Lung (tissue), 12 donors: ENCODE data around the gene TCFL5. TPM values are rescaled to one million over a fixed set of nuclear protein-coding genes. Genes with fewer than 3 reads are reported as not detected.

Experiments used
- ATAC-seq: fragments of 200-7000 bp; cut with Tn5 transposase; one replicate; pipeline ENCODE4 v1.9.1; 2020; ENCODE audit warnings: moderate number of reproducible peaks; ENCODE audit not compliant: insufficient read depth, low FRiP score
- DNase-seq, 3 donors: peaks; one replicate each; pipeline ENCODE4 v3.0.0-alpha.2; 2013 to 2017
- H3K27ac ChIP-seq, 2 donors: one replicate each; pipeline ENCODE4 v1.5.1; 2013; ENCODE audit warnings: mild to moderate bottlenecking in 2 of 2, moderate library complexity in 2 of 2, control low read depth in 1 of 2, inconsistent platforms in 1 of 2, low read depth in 1 of 2, low read length in 1 of 2
- H3K27me3 ChIP-seq, 3 donors: one replicate each; pipeline ENCODE4 v1.5.1; 2013; ENCODE audit warnings: low read length in 2 of 3; ENCODE audit not compliant: control insufficient read depth in 3 of 3, insufficient read depth in 3 of 3
- H3K36me3 ChIP-seq, 4 donors: one replicate each; pipeline ENCODE4 v1.5.1; 2013; ENCODE audit warnings: low read length in 4 of 4, mild to moderate bottlenecking in 1 of 4, moderate library complexity in 1 of 4; ENCODE audit not compliant: control insufficient read depth in 4 of 4, insufficient read depth in 4 of 4
- H3K4me1 ChIP-seq, 5 donors: one replicate each; pipeline ENCODE4 v1.5.1; 2013; ENCODE audit warnings: low read length in 5 of 5, mild to moderate bottlenecking in 2 of 5, moderate library complexity in 1 of 5; ENCODE audit not compliant: control insufficient read depth in 5 of 5, insufficient read depth in 5 of 5
- H3K4me3 ChIP-seq: one replicate; pipeline ENCODE4 v1.5.1; 2013; ENCODE audit warnings: mild to moderate bottlenecking, control low read depth, moderate library complexity
- H3K9ac ChIP-seq, 2 donors: one replicate each; pipeline ENCODE4 v1.5.1; 2013; ENCODE audit warnings: low read length in 2 of 2, control low read depth in 1 of 2; ENCODE audit not compliant: insufficient read depth in 1 of 2
- H3K9me3 ChIP-seq, 4 donors: one replicate each; pipeline ENCODE4 v1.5.1; 2013; ENCODE audit warnings: low read length in 3 of 4, mild to moderate bottlenecking in 1 of 4, moderate library complexity in 1 of 4; ENCODE audit not compliant: control insufficient read depth in 4 of 4, insufficient read depth in 3 of 4
- WGBS, 2 donors: extraction: QIAGEN DNeasy Blood & Tissue Kit; methylation state at CpG; one replicate each; pipeline ENCODE4 v1.1.7; 2013; 5-methylcytosine and 5-hydroxymethylcytosine counted together
- polyA plus RNA-seq, 2 donors: library from polyadenylated mRNA; stranded (reverse); fragments of 200-250 nt; gene quantifications; one replicate each; pipeline ENCODE4 v1.2.1, GENCODE V29; 2013
- total RNA-seq, 2 donors: library from RNA; depleted of rRNA in 1 of 2; stranded (reverse); fragments of >200 nt in 1 of 2; gene quantifications; one replicate each; pipeline ENCODE4 v1.2.1, GENCODE V29; 2014 to 2021
- TF ChIP-seq, protein P1 (sequence below): IDR thresholded peaks from 2 replicates; pipeline ENCODE4 v1.5.1; 2012; ENCODE audit warnings: mild to moderate bottlenecking; ENCODE audit errors: control extremely low read depth, extremely low read depth
- donor health status: control.
- donor health status: control.
- donor health status: Bipolar disorder and iron deficiency.
- donor health status: healthy.
- donor health status: DM: yes; HTN: yes; CAD: no.

The TCFL5 gene
- total and polyA plus RNA-seq, 4 donors: 3.8 to 8.6 (median 6.1) TPM

DNA sequence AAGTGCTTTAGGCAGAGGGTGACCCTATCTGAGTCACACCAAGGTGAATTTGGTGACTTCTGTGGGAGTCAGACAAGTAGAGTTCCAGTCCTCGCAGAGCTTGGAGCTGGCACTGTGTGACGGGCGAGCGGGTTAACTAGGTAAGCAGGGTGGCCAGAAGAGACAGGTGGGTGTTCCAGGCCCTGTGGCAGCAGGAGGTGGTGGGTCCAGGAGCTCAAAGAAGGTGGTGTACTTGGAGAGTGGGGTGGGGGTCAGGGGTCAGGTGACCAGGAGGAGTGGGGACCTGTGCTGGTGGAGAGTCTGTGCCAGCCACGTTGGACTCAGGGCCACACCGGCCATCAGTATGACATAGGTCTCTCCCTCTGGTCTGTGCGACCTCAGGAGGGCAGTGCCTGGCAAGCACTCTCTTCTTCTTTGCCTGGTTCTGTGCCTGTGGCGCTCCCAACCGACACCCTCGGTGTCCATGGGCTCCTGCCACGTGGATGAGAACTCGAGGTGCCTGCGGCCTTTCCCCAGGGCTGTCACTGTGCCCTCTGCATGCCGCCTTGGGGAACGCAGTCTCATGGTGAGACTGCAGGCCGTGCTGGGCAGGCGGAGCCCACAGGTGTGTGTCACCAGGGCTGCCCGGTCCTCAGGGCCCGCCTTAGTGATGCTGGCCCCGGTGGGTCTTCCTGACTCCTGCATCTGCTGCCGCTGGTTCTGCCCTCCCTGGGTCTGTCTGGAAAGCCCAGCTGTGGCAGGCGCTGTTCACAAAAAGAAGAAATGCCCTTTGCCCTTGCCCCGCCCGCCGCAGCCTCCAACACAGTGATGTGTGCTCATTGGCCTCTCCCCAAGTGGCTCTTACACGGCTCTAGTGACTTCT lies 63.7 kb downstream of the TCFL5 start:
- no peak overlapping the region for H3K27ac ChIP-seq
- DNase-seq (no peak), ATAC-seq (no peak)
- 89 to 91% methylated on average over 26 of the region's 26 CpGs for WGBS, 2 donors
- H3K4me1 ChIP-seq: peaks cover 0 to 32% (median 8%) of the 10 kb centered on the region in 5 donors
- H3K9ac ChIP-seq: no peak overlapping the region
- H3K27me3 ChIP-seq: no peaks in the 10 kb centered on the region
- TF ChIP-seq, protein P1, sequence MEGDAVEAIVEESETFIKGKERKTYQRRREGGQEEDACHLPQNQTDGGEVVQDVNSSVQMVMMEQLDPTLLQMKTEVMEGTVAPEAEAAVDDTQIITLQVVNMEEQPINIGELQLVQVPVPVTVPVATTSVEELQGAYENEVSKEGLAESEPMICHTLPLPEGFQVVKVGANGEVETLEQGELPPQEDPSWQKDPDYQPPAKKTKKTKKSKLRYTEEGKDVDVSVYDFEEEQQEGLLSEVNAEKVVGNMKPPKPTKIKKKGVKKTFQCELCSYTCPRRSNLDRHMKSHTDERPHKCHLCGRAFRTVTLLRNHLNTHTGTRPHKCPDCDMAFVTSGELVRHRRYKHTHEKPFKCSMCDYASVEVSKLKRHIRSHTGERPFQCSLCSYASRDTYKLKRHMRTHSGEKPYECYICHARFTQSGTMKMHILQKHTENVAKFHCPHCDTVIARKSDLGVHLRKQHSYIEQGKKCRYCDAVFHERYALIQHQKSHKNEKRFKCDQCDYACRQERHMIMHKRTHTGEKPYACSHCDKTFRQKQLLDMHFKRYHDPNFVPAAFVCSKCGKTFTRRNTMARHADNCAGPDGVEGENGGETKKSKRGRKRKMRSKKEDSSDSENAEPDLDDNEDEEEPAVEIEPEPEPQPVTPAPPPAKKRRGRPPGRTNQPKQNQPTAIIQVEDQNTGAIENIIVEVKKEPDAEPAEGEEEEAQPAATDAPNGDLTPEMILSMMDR: no peak
- peaks cover 0 to 23% (median 12%) of the 10 kb centered on the region in 4 donors for H3K36me3 ChIP-seq
- H3K9me3 ChIP-seq: no peaks in the 10 kb centered on the region
- H3K4me3 ChIP-seq: no peak overlapping the region

DNA sequence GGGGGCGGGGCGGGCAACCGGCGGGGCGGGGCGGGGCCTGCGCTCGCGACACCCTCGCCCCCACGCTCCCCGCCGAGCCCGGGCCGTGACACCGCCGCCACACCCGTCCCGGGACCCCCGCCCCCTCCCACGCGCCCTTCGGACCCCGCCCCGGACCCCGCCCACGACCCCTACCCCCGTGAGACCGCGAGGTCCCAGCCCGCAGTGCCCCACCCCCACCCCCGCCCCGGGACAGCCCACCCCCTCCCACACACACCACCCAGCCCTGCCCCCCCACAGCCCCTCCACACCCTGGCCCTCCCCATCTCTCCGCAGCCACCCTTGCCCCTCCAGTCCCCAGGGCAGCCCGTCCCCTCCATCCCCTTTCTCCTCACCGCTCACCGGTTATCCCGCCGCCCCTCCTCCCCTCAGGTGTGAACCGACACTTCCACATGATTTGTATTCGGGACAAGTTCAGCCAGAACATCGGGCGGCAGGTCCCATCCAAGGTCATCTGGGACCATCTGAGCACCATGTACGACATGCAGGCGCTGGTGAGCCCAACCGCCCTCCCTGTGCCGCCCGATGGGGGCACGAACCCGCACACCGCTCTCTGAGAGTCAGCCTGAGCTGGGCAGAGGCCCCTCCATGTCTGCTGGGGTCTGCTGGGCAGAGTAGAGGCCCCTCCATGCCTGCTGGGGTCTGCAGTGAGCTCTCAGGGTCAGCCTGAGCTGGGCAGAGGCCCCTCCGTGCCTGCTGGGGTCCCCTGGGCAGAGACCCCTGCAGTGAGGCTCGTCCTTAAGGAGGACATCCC lies 64.7 kb downstream of the TCFL5 start:
- TF ChIP-seq, protein P1: no peak
- Histone ChIP-seq H3K27ac (peak overlapping the region in 1 of 2 donors; percentile 80), H3K4me1 (peaks cover 0 to 32% (median 8%) of the 10 kb centered on the region in 5 donors), H3K9me3 (no peaks in the 10 kb centered on the region), H3K27me3 (no peaks in the 10 kb centered on the region), H3K9ac (peak overlapping the region; percentile 63 to 67), H3K4me3 (peak overlapping the region; percentile 61), H3K36me3 (peaks cover 0 to 23% (median 12%) of the 10 kb centered on the region in 4 donors)
- WGBS, 2 donors: 21 to 59% methylated on average over 18 to 48 of the region's 53 CpGs
- DNase-seq: no peak
- no peak for ATAC-seq

DNA sequence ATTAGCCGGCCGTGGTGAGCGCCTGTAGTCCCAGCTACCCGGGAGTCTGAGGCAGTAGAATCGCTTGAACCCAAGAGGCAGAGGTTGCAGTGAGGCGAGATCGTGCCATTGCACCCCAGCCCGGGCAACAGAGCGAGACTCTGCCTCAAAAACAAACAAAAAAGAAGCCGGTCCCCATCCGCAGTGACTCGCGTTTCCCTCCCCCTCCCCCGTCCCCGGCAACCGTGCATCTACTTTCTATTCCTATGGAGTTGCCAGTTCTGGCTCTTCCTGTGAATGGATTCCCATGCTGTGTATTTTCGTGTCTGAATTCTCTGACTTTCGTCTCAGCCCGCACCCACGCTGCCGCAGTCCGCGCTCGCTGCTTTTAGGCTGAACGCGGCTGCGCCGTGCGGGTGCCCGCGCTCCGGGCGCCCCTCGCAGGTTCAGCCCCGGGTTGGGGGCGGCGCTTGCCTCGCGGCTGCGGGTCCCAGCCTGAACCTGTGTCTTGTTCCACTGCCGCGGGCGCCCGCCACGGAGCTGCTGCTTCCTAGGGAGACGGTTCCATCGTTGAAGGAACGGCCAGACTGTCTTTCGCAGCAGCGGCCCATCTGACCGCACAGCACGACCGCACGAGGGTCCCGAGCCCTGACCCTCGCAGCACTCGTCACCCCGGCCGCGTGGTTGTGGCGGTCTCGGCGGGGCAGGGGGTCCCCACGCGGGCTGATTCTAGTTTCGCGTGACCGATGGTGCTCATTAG lies 66.4 kb downstream of the TCFL5 start:
- H3K4me3 ChIP-seq: peak overlapping the region; percentile 40
- H3K27me3 ChIP-seq: no peaks in the 10 kb centered on the region
- no peak overlapping the region for H3K9ac ChIP-seq
- TF ChIP-seq, protein P1: no peak
- DNase-seq (peak; percentile 54 to 58 (median 55)), ATAC-seq (no peak)
- H3K9me3 ChIP-seq: no peaks in the 10 kb centered on the region
- peaks cover 0 to 34% (median 8%) of the 10 kb centered on the region in 5 donors for H3K4me1 ChIP-seq
- peaks cover 0 to 17% (median 11%) of the 10 kb centered on the region in 4 donors for H3K36me3 ChIP-seq
- peak overlapping the region; percentile 85 to 88 for H3K27ac ChIP-seq
- 0 to 1% methylated on average over 68 of the region's 68 CpGs for WGBS, 2 donors
